Esophagus squamous epithelium (tissue), 4 donors: Measurements from ENCODE around the gene BCAT1.

Experiments
- CTCF ChIP-seq, 6 experiments: fragments of 450-650 bp in 4 of 6; fragments of 200-600 bp in 2 of 6; sonication (generic) in 2 of 6; IDR thresholded peaks; one replicate each; pipeline ENCODE4 v1.5.1; 2016 to 2019; ENCODE audit warnings: antibody characterized with exemption in 6 of 6, mild to moderate bottlenecking in 4 of 6, moderate library complexity in 4 of 6
- POLR2A ChIP-seq, 4 donors: fragments of 450-650 bp; IDR thresholded peaks; one replicate each; pipeline ENCODE4 v1.6.1; 2017; ENCODE audit warnings: antibody characterized with exemption in 4 of 4, mild to moderate bottlenecking in 4 of 4, moderate library complexity in 3 of 4

GRCh38 chr12:24920141-24920540, 28.8 kb downstream of the BCAT1 start:
- TF ChIP-seq CTCF (IDR thresholded peaks at IDR 0.05): no peak
- no peak for TF ChIP-seq POLR2A (IDR thresholded peaks at IDR 0.05)
